Duodenal mucosa (tissue), 2 donors: ENCODE results near the gene ELFN2.

Experiments
- H3K27ac ChIP-seq: one replicate; pipeline ENCODE4 v1.7.0; 2013; ENCODE audit warnings: low read depth, low read length
- H3K27me3 ChIP-seq, 2 donors: one replicate each; pipeline ENCODE4 v1.7.0; 2013; ENCODE audit warnings: low read length in 2 of 2, control low read depth in 1 of 2; ENCODE audit not compliant: insufficient read depth in 2 of 2, control insufficient read depth in 1 of 2
- H3K36me3 ChIP-seq, 2 donors: one replicate each; pipeline ENCODE4 v1.7.0; 2013; ENCODE audit warnings: low read length in 2 of 2, control low read depth in 1 of 2; ENCODE audit not compliant: insufficient read depth in 2 of 2, control insufficient read depth in 1 of 2
- H3K4me1 ChIP-seq, 2 donors: one replicate each; pipeline ENCODE4 v1.7.0; 2013; ENCODE audit warnings: low read length in 2 of 2, control low read depth in 1 of 2; ENCODE audit not compliant: insufficient read depth in 2 of 2, control insufficient read depth in 1 of 2
- H3K4me3 ChIP-seq, 2 donors: one replicate each; pipeline ENCODE4 v1.7.0; 2013; ENCODE audit warnings: low read length in 2 of 2, low read depth in 1 of 2
- H3K9ac ChIP-seq, 2 donors: one replicate each; pipeline ENCODE4 v1.7.0; 2013; ENCODE audit warnings: low read length in 2 of 2, low read depth in 1 of 2
- H3K9me3 ChIP-seq, 2 donors: one replicate each; pipeline ENCODE4 v1.7.0; 2013; ENCODE audit warnings: low read length in 2 of 2, control low read depth in 1 of 2; ENCODE audit not compliant: control insufficient read depth in 1 of 2

ELFN2 gene

GRCh38 chr22:37391702-37392101 is 35.6 kb downstream of the ELFN2 start:
- no peak overlapping the region for H3K27ac ChIP-seq
- H3K9me3 ChIP-seq, result no peaks in the 10 kb centered on the region
- H3K4me1 ChIP-seq, result no peaks in the 10 kb centered on the region
- H3K9ac ChIP-seq, result no peak overlapping the region
- no peak overlapping the region for H3K4me3 ChIP-seq
- peaks cover 0 to 8% of the 10 kb centered on the region in 2 donors for H3K27me3 ChIP-seq
- H3K36me3 ChIP-seq, result no peaks in the 10 kb centered on the region

GRCh38 chr22:37390075-37390474 is 37.2 kb downstream of the ELFN2 start:
- Histone ChIP-seq H3K4me1 (no peaks in the 10 kb centered on the region), H3K9me3 (no peaks in the 10 kb centered on the region), H3K9ac (no peak overlapping the region), H3K36me3 (no peaks in the 10 kb centered on the region), H3K4me3 (no peak overlapping the region), H3K27me3 (peaks cover 0 to 8% of the 10 kb centered on the region in 2 donors), H3K27ac (no peak overlapping the region)

GRCh38 chr22:37388538-37388937 is 38.7 kb downstream of the ELFN2 start:
- no peaks in the 10 kb centered on the region for H3K4me1 ChIP-seq
- no peak overlapping the region for H3K27ac ChIP-seq
- no peak overlapping the region for H3K9ac ChIP-seq
- H3K9me3 ChIP-seq, result no peaks in the 10 kb centered on the region
- no peak overlapping the region for H3K4me3 ChIP-seq
- H3K27me3 ChIP-seq, result peaks cover 0 to 8% of the 10 kb centered on the region in 2 donors
- H3K36me3 ChIP-seq, result no peaks in the 10 kb centered on the region

GRCh38 chr22:37387793-37388192 is 39.5 kb downstream of the ELFN2 start:
- no peak overlapping the region for H3K4me3 ChIP-seq
- no peaks in the 10 kb centered on the region for H3K9me3 ChIP-seq
- peaks cover 0 to 15% of the 10 kb centered on the region in 2 donors for H3K27me3 ChIP-seq
- H3K4me1 ChIP-seq, result no peaks in the 10 kb centered on the region
- H3K9ac ChIP-seq, result no peak overlapping the region
- no peaks in the 10 kb centered on the region for H3K36me3 ChIP-seq
- no peak overlapping the region for H3K27ac ChIP-seq

- Histone ChIP-seq H3K4me3 (no peak overlapping the region), H3K9me3 (no peaks in the 10 kb centered on the region), H3K27ac (no peak overlapping the region), H3K36me3 (no peaks in the 10 kb centered on the region), H3K4me1 (peaks cover 0 to under 1% of the 10 kb centered on the region in 2 donors), H3K9ac (no peak overlapping the region), H3K27me3 (peaks cover 0 to 15% of the 10 kb centered on the region in 2 donors)
These were observed 40.8 kb downstream of the ELFN2 start for GRCh38 chr22:37386441-37386840.

- Histone ChIP-seq H3K27ac (no peak overlapping the region), H3K9ac (no peak overlapping the region), H3K27me3 (peaks cover 5 to 25% of the 10 kb centered on the region in 2 donors), H3K36me3 (no peaks in the 10 kb centered on the region), H3K4me1 (peaks cover 0 to 7% of the 10 kb centered on the region in 2 donors), H3K4me3 (no peak overlapping the region), H3K9me3 (no peaks in the 10 kb centered on the region)
These were observed 42.6 kb downstream of the ELFN2 start for GRCh38 chr22:37384691-37385090.

GRCh38 chr22:37383341-37383740 is 43.9 kb downstream of the ELFN2 start:
- H3K4me1 ChIP-seq, result peaks cover 0 to 7% of the 10 kb centered on the region in 2 donors
- H3K4me3 ChIP-seq, result no peak overlapping the region

GRCh38 chr22:37381489-37381888 is 45.8 kb downstream of the ELFN2 start:
- peaks cover 21 to 35% of the 10 kb centered on the region in 2 donors for H3K27me3 ChIP-seq
- no peak overlapping the region for H3K27ac ChIP-seq
- no peaks in the 10 kb centered on the region for H3K36me3 ChIP-seq
- peaks cover 0 to 7% of the 10 kb centered on the region in 2 donors for H3K4me1 ChIP-seq
- H3K4me3 ChIP-seq, result no peak overlapping the region
- no peaks in the 10 kb centered on the region for H3K9me3 ChIP-seq
- H3K9ac ChIP-seq, result no peak overlapping the region

More at GRCh38 chr22:37383341-37383740, 43.9 kb downstream of the ELFN2 start:
- Histone ChIP-seq H3K9me3 (no peaks in the 10 kb centered on the region), H3K27ac (no peak overlapping the region), H3K9ac (no peak overlapping the region), H3K27me3 (peaks cover 18 to 30% of the 10 kb centered on the region in 2 donors), H3K36me3 (no peaks in the 10 kb centered on the region)

GRCh38 chr22:37379722-37380121 is 47.6 kb downstream of the ELFN2 start:
- Histone ChIP-seq H3K9me3 (no peaks in the 10 kb centered on the region), H3K4me1 (peaks cover 0 to 7% of the 10 kb centered on the region in 2 donors), H3K9ac (no peak overlapping the region), H3K4me3 (no peak overlapping the region), H3K36me3 (no peaks in the 10 kb centered on the region), H3K27ac (no peak overlapping the region), H3K27me3 (peaks cover 21 to 43% of the 10 kb centered on the region in 2 donors)

- peaks cover 21 to 43% of the 10 kb centered on the region in 2 donors for H3K27me3 ChIP-seq
- H3K4me1 ChIP-seq, result peaks cover 0 to 7% of the 10 kb centered on the region in 2 donors
- H3K27ac ChIP-seq, result peak overlapping the region; percentile 32
- H3K36me3 ChIP-seq, result no peaks in the 10 kb centered on the region
- no peak overlapping the region for H3K9ac ChIP-seq
- H3K9me3 ChIP-seq, result no peaks in the 10 kb centered on the region
- H3K4me3 ChIP-seq, result no peak overlapping the region
These were observed 48.2 kb downstream of the ELFN2 start for GRCh38 chr22:37379085-37379484.

GRCh38 chr22:37378642-37379058 is 48.6 kb downstream of the ELFN2 start:
- peaks cover 21 to 43% of the 10 kb centered on the region in 2 donors for H3K27me3 ChIP-seq

More at GRCh38 chr22:37378642-37379058, 48.6 kb downstream of the ELFN2 start:
- no peak overlapping the region for H3K4me3 ChIP-seq
- no peaks in the 10 kb centered on the region for H3K36me3 ChIP-seq
- H3K9ac ChIP-seq, result no peak overlapping the region
- H3K4me1 ChIP-seq, result peaks cover 0 to 7% of the 10 kb centered on the region in 2 donors
- H3K9me3 ChIP-seq, result no peaks in the 10 kb centered on the region
- peak overlapping the region; percentile 32 for H3K27ac ChIP-seq
